NCI-H1105 treated with DMSO at 0.1 percent for 48 hours (cell line): Measurements from ENCODE around the gene HTR7.
A peak's percentile ranks its signal among the peaks of the same experiment; 100 is the strongest.
"Not testable (repeated sequence)": the region's sequence is repeated elsewhere in the genome, so short reads cannot be mapped to it uniquely, and the experiment has no call there.

ENCODE experiments used
- DNase-seq: peaks from one replicate; lab custom pipeline; 2025; lab: John Stamatoyannopoulos, UW

HTR7 gene

GRCh38 chr10:90857635-90858460, at the start of gene HTR7:
Gene HTR7 (minus strand): TSS chr10:90858039. CDS start chr10:90857671, 368 bp downstream.
- DNase-seq = peak; percentile 35

- no peak for DNase-seq
Observed at GRCh38 chr10:90906596-90906995, 48.8 kb upstream of the HTR7 start.

- no peak for DNase-seq
Observed at GRCh38 chr10:90905925-90906324, 48.1 kb upstream of the HTR7 start.

- not testable (repeated sequence) for DNase-seq
Observed at GRCh38 chr10:90896916-90897315, 39.1 kb upstream of the HTR7 start.

DNA sequence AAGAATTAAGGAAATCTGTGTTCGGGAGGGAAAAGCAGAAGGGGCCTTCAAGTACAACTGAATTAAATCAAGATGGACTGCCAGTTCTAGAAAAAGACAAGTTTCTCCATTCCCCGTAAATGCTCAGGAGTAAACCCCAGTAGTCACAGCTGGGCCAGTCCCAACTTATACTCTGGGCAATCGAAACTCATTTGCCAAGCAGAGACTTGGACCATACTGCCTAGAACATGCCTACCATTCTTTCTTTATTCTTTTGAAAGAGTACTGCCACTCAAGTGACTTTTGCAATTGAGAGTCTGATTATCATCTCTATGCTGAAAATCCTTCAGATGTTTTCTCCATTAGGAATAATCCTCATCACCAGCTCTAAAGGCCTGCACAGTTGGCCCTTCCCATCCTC, 35.4 kb upstream of the HTR7 start:
- DNase-seq = no peak

GRCh38 chr10:90890347-90890746, 32.5 kb upstream of the HTR7 start:
- no peak for DNase-seq

GRCh38 chr10:90889636-90890035, 31.8 kb upstream of the HTR7 start:
- DNase-seq = no peak

- DNase-seq = no peak
Observed at GRCh38 chr10:90888387-90888786, 30.5 kb upstream of the HTR7 start.

- DNase-seq = no peak
Observed at GRCh38 chr10:90887555-90887954, 29.7 kb upstream of the HTR7 start.

GRCh38 chr10:90885176-90885575, 27.3 kb upstream of the HTR7 start:
- DNase-seq = no peak

DNA sequence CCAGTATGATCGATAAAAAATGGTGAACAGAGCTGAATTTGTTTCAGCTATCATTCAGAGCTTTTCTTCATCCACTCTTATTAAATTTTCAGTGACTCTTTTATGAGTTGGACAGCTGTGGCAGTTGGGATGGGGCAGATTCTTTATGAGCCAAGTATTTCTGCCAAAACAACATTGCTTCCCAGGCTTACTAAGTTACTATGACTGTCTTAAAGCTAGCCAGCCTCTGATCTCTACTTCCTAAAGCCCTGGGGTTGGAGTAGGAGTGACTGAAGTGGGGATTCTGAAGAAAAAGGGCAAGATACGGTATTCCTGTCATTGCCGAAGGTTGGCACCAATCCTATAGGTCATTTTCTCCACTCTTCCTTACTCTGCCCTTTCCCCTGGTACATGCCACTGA, 26.6 kb upstream of the HTR7 start:
- no peak for DNase-seq

DNA sequence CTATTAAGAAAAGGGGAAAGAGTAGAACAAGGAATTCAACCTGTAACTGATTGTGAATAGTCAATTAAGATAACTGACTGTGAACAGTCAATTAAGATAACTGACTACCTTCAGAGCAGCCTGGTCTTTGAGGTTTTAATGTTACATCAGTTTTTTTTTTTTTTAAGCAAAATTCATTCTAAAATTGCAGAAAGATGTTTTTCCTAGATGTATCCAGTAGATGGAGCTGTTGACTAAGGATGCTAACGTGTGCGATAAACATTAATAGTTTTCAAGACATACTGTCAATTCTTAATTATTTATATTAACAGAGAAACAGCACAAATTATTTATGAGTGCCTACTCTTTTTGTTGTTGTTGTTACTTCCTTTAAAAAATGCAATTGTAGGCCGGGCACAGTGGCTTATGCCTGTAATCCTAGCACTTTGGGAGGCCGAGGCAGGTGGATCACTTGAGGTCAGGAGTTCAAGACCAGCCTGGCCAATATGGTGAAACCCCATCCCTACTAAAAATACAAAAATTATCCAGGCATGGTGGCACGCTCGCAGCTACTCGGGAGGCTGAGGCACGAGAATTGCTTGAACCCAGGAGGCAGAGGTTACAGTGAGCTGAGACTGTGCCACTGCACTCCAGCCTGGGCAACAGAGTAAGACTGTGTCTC, 22.4 kb upstream of the HTR7 start:
- not testable (repeated sequence) for DNase-seq

GRCh38 chr10:90879062-90879461, 21.2 kb upstream of the HTR7 start:
- no peak for DNase-seq

DNA sequence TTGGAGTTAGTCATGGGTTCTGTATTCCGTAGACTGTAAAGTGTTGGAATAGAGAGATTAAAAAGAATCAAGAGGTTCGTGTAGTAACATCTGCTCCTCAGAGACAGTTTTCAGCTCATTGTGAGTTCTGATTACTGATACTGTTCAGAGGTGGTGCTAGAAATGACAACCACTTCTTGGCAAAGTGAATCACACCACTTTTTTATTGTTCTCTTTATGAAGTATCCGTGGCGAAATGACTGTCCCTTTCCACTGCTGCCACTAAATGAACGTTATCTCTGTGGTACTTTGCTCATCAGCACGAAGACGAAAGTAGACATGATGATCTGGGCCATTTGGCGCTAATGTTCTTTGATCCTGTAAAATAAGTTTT, 14.8 kb upstream of the HTR7 start:
- no peak for DNase-seq

DNA sequence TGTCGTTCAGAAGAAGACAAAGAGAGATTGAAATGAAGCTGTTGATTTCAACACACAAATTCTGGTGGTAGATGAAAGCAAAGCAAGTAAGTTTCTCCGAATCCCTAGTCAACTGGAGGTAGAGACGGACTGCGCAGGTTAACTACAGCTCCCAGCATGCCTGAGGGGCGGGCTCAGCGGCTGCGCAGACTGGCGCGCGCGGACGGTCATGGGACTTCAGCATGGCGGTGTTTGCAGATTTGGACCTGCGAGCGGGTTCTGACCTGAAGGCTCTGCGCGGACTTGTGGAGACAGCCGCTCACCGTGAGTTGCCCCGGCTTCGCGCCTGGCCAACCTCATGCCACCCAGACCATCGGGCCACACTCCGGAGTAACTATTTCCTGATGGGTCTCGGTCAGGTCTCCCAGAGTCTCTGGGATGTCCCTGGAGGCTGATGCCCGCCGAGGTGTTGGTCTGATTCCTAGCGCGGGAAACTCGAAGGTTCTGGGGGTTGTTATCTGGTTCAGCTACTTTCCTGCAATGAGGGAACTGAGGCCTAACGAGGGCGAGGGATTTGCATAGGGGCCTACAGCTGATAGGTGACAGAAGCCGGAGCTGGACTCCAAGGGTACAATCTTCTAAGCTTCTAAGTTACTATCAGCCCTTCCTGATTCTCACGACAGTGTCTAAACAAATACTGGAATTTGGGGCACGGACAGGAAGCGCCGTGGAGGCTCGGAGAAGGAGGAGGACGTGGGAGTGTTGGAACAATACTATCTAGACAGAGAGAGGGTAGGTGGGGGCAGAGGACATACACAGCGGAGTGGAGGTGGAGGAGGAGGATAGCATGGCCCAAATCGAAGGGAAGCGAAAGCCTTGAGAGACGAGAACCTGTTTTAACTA, 14.2 kb upstream of the HTR7 start, which contains the start of gene RPP30:
Gene RPP30, plus strand, starts transcription at position 209 of the 882 bp plus-strand sequence. Its CDS starts 13 bp downstream, at position 222.
- DNase-seq = peak; percentile 43

GRCh38 chr10:90871279-90871765, 13.5 kb upstream of the HTR7 start:
- peak; percentile 18 for DNase-seq

GRCh38 chr10:90866050-90866598, 8.3 kb upstream of the HTR7 start:
- DNase-seq = no peak

- DNase-seq = no peak
Observed at GRCh38 chr10:90865401-90865800, 7.6 kb upstream of the HTR7 start.

DNA sequence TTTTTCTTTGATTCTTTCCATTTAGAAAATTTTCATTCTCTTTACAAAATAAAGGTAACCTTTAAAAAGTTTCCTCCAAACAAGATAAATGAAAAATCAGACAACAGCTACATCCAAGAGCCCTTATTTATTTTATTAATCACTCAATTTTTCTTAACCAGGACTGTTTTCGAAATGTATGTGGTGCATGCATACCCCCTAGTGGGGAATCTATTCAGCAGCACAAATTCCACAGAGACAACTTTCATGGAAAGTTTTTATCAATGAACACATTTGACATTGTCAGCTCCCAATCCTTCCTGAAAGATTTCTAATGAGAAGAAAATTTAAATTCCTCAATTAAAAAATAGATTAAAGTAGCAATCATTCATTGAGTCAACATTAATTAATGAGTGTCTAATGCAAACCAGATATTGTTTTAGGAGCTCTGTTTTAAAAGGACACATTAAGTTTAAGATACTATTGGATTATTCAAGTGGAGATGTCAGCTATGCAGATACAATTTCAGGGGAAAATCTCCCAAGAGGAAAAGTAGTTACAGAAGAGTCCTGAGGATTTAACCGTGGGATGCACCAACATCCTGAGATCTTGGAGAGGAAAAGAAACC, 5.2 kb upstream of the HTR7 start:
- peak; percentile 11 for DNase-seq

- no peak for DNase-seq
Observed at GRCh38 chr10:90860790-90861189, 3.0 kb upstream of the HTR7 start.

- DNase-seq = no peak
Observed at GRCh38 chr10:90859321-90859751, 1.5 kb upstream of the HTR7 start.
